A673 (cell line): ENCODE results near the gene XYLT1. TPM values are rescaled to one million over a fixed set of nuclear protein-coding genes. Genes with fewer than 3 reads are reported as not detected.

ENCODE experiments used
- BruUV-seq: library from RNA; stranded (reverse); fragments of 400-500 nt; replicated peaks from 2 replicates; lab custom pipeline; 2021; lab: Mats Ljungman, UMichigan
- CTCF ChIA-PET: fragments of 300-600 bp; sonication (Branson Sonifier 250); formaldehyde crosslinking; loops from one replicate; lab custom pipeline; 2022; ENCODE audit warnings: antibody characterized with exemption; lab: Charles Lee
- POLR2A ChIA-PET: fragments of 300-600 bp; sonication (Branson Sonifier 250); formaldehyde crosslinking; loops from one replicate; lab custom pipeline; 2022; ENCODE audit warnings: antibody characterized with exemption; ENCODE audit not compliant: low non-redundant PET; lab: Charles Lee
- DNase-seq: peaks from one replicate; pipeline ENCODE4 v3.0.0-alpha.2; 2015; ENCODE audit warnings: low spot score
- H3K27ac ChIP-seq: fragments of 200-600 bp; sonication (generic); 2 replicates; pipeline ENCODE4 v1.5.1; 2016; ENCODE audit warnings: mixed run types, low read depth, mild to moderate bottlenecking, mixed read lengths, antibody characterized with exemption, low read length; ENCODE audit not compliant: poor library complexity, severe bottlenecking
- H3K27me3 ChIP-seq: fragments of 200-600 bp; sonication (generic); replicated peaks from 2 replicates; pipeline ENCODE4 v1.6.1; 2017; ENCODE audit warnings: mixed run types, low read depth, mild to moderate bottlenecking, mixed read lengths, antibody characterized with exemption, low read length; ENCODE audit not compliant: insufficient read depth, poor library complexity
- H3K36me3 ChIP-seq: fragments of 200-600 bp; sonication (generic); 2 replicates; pipeline ENCODE4 v1.6.1; 2016; ENCODE audit warnings: mixed run types, mild to moderate bottlenecking, mixed read lengths, antibody characterized with exemption, low read length; ENCODE audit not compliant: insufficient read depth, poor library complexity, severe bottlenecking
- H3K4me1 ChIP-seq: fragments of 200-600 bp; sonication (generic); 2 replicates; pipeline ENCODE4 v1.6.1; 2017; ENCODE audit warnings: mixed run types, mild to moderate bottlenecking, mixed read lengths, antibody characterized with exemption, low read length; ENCODE audit not compliant: insufficient read depth, poor library complexity, severe bottlenecking
- H3K4me3 ChIP-seq: fragments of 200-600 bp; sonication (generic); 2 replicates; pipeline ENCODE4 v1.5.1; 2016; ENCODE audit warnings: low read depth, mixed run types, mild to moderate bottlenecking, mixed read lengths, low read length; ENCODE audit not compliant: poor library complexity, severe bottlenecking
- H3K9me3 ChIP-seq: fragments of 200-600 bp; sonication (generic); 2 replicates; pipeline ENCODE4 v1.6.1; 2016; ENCODE audit warnings: mixed run types, low read depth, mild to moderate bottlenecking, mixed read lengths, antibody characterized with exemption, low read length; ENCODE audit not compliant: poor library complexity, severe bottlenecking
- CTCF ChIP-seq: fragments of 300-800, 200-600 bp; sonication (generic); conservative IDR thresholded peaks from 2 replicates; pipeline ENCODE4 v1.5.1; 2017; ENCODE audit warnings: low read depth, mild to moderate bottlenecking, antibody characterized with exemption, low read length, moderate library complexity, mixed read lengths
- EZH2 ChIP-seq: fragments of 200-600 bp; sonication (generic); IDR thresholded peaks from 2 replicates; pipeline ENCODE4 v1.6.1; 2017; ENCODE audit warnings: borderline replicate concordance, low read depth, mild to moderate bottlenecking, mixed read lengths, antibody characterized with exemption, low read length; ENCODE audit not compliant: poor library complexity, severe bottlenecking
- intact Hi-C: fragments of 100-400 bp; cut with micrococcal nuclease; formaldehyde crosslinking; loops from one replicate; pipeline ENCODE4 v1.10.0; 2022; ENCODE audit not compliant: unreplicated experiment
- total RNA-seq: library from RNA; stranded (reverse); gene quantifications from 2 replicates; pipeline ENCODE4 v1.2.3, GENCODE V29; 2021

XYLT1 gene
- total RNA-seq, 1 experiment from 2014 or later, result 0.64 TPM

GRCh38 chr16:17294856-17295255 is 175.9 kb downstream of the XYLT1 start:
- intact Hi-C loops, result no loop called here
- TF ChIP-seq CTCF (no peak), EZH2 (no peak)
- Histone ChIP-seq H3K4me1 (no peaks in the 10 kb centered on the region), H3K27ac (no peak overlapping the region), H3K27me3 (no peaks in the 10 kb centered on the region), H3K4me3 (no peak overlapping the region), H3K9me3 (no peaks in the 10 kb centered on the region), H3K36me3 (no peaks in the 10 kb centered on the region)
- BruUV-seq, result no TSS peak
- ChIA-PET POLR2A (no interaction called here), CTCF (no interaction called here)
- DNase-seq, result no peak

DNA sequence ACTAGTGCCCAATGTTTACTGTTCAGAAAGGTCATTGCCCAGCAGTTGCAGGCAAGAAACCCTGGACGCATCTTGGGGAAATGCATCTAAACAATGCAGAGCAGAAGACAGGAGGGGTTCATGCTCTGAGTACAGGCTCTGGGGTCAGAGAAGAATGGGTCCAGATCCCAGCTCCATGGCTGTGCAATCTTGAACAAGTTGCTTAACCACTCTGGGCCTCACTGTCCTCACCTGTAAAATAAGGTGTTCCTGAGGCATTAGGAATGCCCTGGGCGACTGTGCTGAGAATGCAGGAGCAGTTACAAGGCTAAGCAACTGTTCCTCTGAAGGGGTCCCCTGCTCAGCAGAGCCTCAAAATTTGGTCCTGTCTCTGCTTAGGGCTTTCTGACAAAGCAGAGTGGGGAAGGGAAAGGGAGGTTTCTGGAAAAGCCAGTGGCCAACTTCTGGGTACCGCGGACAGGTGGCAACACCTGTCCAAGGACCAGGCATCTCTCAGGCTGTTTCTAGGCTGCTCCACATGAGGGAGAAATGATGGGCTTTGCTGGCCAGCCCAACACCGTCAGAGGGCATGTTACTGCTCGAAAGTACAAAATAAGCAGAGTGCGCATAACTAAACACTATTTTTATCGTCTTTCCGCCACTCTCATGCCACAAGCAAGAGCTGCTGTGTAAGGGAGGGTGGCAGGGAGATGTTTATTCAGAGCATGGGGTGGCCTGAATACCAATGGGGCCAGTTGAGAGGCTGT is 176.8 kb downstream of the XYLT1 start:
- no peak for DNase-seq
- H3K4me1 ChIP-seq, result no peaks in the 10 kb centered on the region
- no peak overlapping the region for H3K4me3 ChIP-seq
- POLR2A ChIA-PET, result no interaction called here
- H3K27me3 ChIP-seq, result no peaks in the 10 kb centered on the region
- no peak overlapping the region for H3K27ac ChIP-seq
- intact Hi-C loops, result no loop called here
- BruUV-seq, result no TSS peak
- TF ChIP-seq EZH2, result no peak
- TF ChIP-seq CTCF, result no peak
- no peaks in the 10 kb centered on the region for H3K9me3 ChIP-seq
- CTCF ChIA-PET, result no interaction called here
- no peaks in the 10 kb centered on the region for H3K36me3 ChIP-seq

DNA sequence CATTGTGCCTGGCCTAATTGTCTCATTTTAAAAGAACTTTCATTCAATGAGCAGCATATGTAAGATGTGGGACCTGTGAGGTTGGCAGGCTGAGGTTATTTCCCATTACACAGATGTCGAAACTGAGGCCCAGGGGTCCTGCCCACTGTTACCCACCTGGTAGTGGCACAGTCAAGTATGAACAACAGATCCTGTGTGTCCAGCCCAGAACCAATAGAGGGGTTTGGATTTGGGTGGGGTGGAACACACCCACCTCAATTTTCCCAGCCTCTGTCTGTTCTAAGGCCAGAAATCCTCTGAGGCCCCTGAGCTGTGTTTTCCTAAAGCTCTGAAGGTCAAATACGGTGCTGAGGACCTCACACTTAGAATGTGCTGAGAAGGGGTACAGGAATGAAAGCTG is 179.5 kb downstream of the XYLT1 start:
- CTCF ChIA-PET, result no interaction called here
- POLR2A ChIA-PET, result no interaction called here

More for the DNA sequence above, 179.5 kb downstream of the XYLT1 start:
- no peaks in the 10 kb centered on the region for H3K4me1 ChIP-seq
- no peak for TF ChIP-seq CTCF
- no peak for TF ChIP-seq EZH2
- H3K36me3 ChIP-seq, result no peaks in the 10 kb centered on the region
- no peaks in the 10 kb centered on the region for H3K27me3 ChIP-seq
- BruUV-seq, result no TSS peak
- intact Hi-C loops, result loop anchor here (2.0 kb wide), 1 partner anchor 76 kb away; no protein-coding TSS in a partner anchor
- H3K9me3 ChIP-seq, result no peaks in the 10 kb centered on the region
- H3K4me3 ChIP-seq, result no peak overlapping the region
- no peak for DNase-seq
- no peak overlapping the region for H3K27ac ChIP-seq
